H1 (cell line): ENCODE data around the gene SRSF3. TPM values are rescaled to one million over a fixed set of nuclear protein-coding genes. Genes with fewer than 3 reads are reported as not detected.

Source experiments
- CTCF ChIA-PET: fragments of 300-600 bp; sonication (Branson Sonifier 250); formaldehyde crosslinking; loops from one replicate; lab custom pipeline; 2021; ENCODE audit not compliant: partially characterized antibody; lab: Charles Lee
- POLR2A ChIA-PET: fragments of 300-600 bp; sonication (Branson Sonifier 250); formaldehyde crosslinking; loops from one replicate; lab custom pipeline; 2021; ENCODE audit warnings: inconsistent platforms; ENCODE audit not compliant: partially characterized antibody; lab: Charles Lee
- DNase-seq, 2 experiments: peaks; one replicate each; pipeline versions ENCODE4 v3.0.0 to v3.0.0-alpha.2; 2010 to 2022; ENCODE audit warnings: low spot score in 2 of 2, low read depth in 1 of 2, mixed read lengths in 1 of 2
- FAIRE-seq: peaks from 2 replicates; lab custom pipeline; 2011; peaks lifted over from hg19 to GRCh38; lab: Jason Lieb, UNC
- H2AFZ ChIP-seq: 2 replicates; pipeline ENCODE4 v1.8.1; 2012; ENCODE audit warnings: low read length, inconsistent platforms
- H2AK5ac ChIP-seq: 2 replicates; pipeline ENCODE4 v1.6.1; 2013; ENCODE audit warnings: low read depth, low read length
- H2BK120ac ChIP-seq: replicated peaks from 2 replicates; pipeline ENCODE3; 2013; ENCODE audit warnings: low read depth, low read length, inconsistent platforms
- H2BK12ac ChIP-seq: 2 replicates; pipeline ENCODE4 v1.6.1; 2013; ENCODE audit warnings: low read depth, low read length
- H2BK15ac ChIP-seq: 2 replicates; pipeline ENCODE4 v1.6.1; 2013; ENCODE audit warnings: low read length
- H2BK20ac ChIP-seq: 2 replicates; pipeline ENCODE4 v1.6.1; 2013; ENCODE audit warnings: low read length
- H2BK5ac ChIP-seq: 2 replicates; pipeline ENCODE4 v1.6.1; 2013; ENCODE audit warnings: low read depth, low read length
- H3K14ac ChIP-seq: 2 replicates; pipeline ENCODE4 v1.6.1; 2013; ENCODE audit warnings: inconsistent platforms; ENCODE audit not compliant: insufficient read length
- H3K18ac ChIP-seq: 2 replicates; pipeline ENCODE4 v1.6.1; 2013; ENCODE audit warnings: low read length; ENCODE audit errors: extremely low read depth
- H3K23ac ChIP-seq: 2 replicates; pipeline ENCODE4 v1.6.1; 2013; ENCODE audit warnings: inconsistent platforms; ENCODE audit not compliant: insufficient read length
- H3K23me2 ChIP-seq: 2 replicates; pipeline ENCODE4 v1.6.1; 2013; ENCODE audit warnings: low read depth, low read length
- H3K27ac ChIP-seq: 2 replicates; pipeline ENCODE4 v1.6.1; 2011; ENCODE audit warnings: low read depth, low read length, inconsistent platforms
- H3K27me3 ChIP-seq, 4 experiments: replicated peaks in 1 of 4; 1 replicate in 1 of 4; 2 replicates in 3 of 4; pipeline versions ENCODE4 v1.6.1 to v1.8.1; 2011 to 2013; ENCODE audit warnings: low read length in 3 of 4, mild to moderate bottlenecking in 3 of 4, inconsistent platforms in 2 of 4, mixed read lengths in 2 of 4, moderate library complexity in 1 of 4; ENCODE audit not compliant: control insufficient read depth in 3 of 4, insufficient read depth in 3 of 4; ENCODE audit errors: extremely low read depth in 1 of 4
- H3K36me3 ChIP-seq, 4 experiments: 2 replicates each; pipeline versions ENCODE4 v1.6.1 to v1.8.1; 2011 to 2013; ENCODE audit warnings: mild to moderate bottlenecking in 4 of 4, low read length in 3 of 4, moderate library complexity in 2 of 4, control low read depth in 1 of 4, inconsistent platforms in 1 of 4; ENCODE audit not compliant: insufficient read depth in 4 of 4, control insufficient read depth in 2 of 4
- H3K4ac ChIP-seq: replicated peaks from 2 replicates; pipeline ENCODE3; 2013; ENCODE audit warnings: low read length, low read depth, mixed read lengths, inconsistent platforms; ENCODE audit not compliant: insufficient read length
- H3K4me1 ChIP-seq, 4 experiments: replicated peaks in 1 of 4; 1 replicate in 1 of 4; 2 replicates in 3 of 4; pipeline versions ENCODE4 v1.6.1 to v1.8.1; 2011 to 2013; ENCODE audit warnings: low read length in 3 of 4, inconsistent platforms in 2 of 4, mixed read lengths in 1 of 4; ENCODE audit not compliant: insufficient read depth in 4 of 4, control insufficient read depth in 3 of 4
- H3K4me2 ChIP-seq, 2 experiments: 2 replicates each; pipeline versions ENCODE4 v1.6.1 to v1.8.1; 2011 to 2013; ENCODE audit warnings: low read depth in 2 of 2, low read length in 2 of 2, control low read depth in 1 of 2, inconsistent platforms in 1 of 2, mild to moderate bottlenecking in 1 of 2; ENCODE audit not compliant: insufficient read depth in 1 of 2
- H3K4me3 ChIP-seq, 4 experiments: fragments of 200-600, 300-600 bp in 1 of 4; sonication (generic), shearing (Covaris generic), sonication (Bioruptor Twin) in 1 of 4; 2 replicates each; pipeline versions ENCODE4 v1.5.1 to v1.8.1; 2011 to 2016; ENCODE audit warnings: low read length in 4 of 4, low read depth in 3 of 4, control low read depth in 2 of 4, inconsistent platforms in 2 of 4, mild to moderate bottlenecking in 2 of 4, mixed read lengths in 1 of 4, moderate library complexity in 1 of 4; ENCODE audit not compliant: insufficient read depth in 2 of 4; ENCODE audit errors: extremely low read depth in 1 of 4
- H3K56ac ChIP-seq: replicated peaks from 2 replicates; pipeline ENCODE3; 2013; ENCODE audit warnings: low read depth, mild to moderate bottlenecking, mixed read lengths, low read length, inconsistent platforms; ENCODE audit not compliant: insufficient read length
- H3K79me1 ChIP-seq: 2 replicates; pipeline ENCODE4 v1.6.1; 2013; ENCODE audit warnings: low read depth, low read length, control low read depth
- H3K79me2 ChIP-seq, 2 experiments: 2 replicates each; pipeline versions ENCODE4 v1.6.1 to v1.8.1; 2012 to 2013; ENCODE audit warnings: low read length in 2 of 2, mild to moderate bottlenecking in 2 of 2, inconsistent platforms in 1 of 2; ENCODE audit not compliant: insufficient read depth in 2 of 2, control insufficient read depth in 1 of 2
- H3K9ac ChIP-seq, 4 experiments: replicated peaks in 1 of 4; 1 replicate in 1 of 4; 2 replicates in 3 of 4; pipeline versions ENCODE4 v1.6.1 to v1.8.1; 2011 to 2013; ENCODE audit warnings: low read depth in 3 of 4, low read length in 3 of 4, control low read depth in 2 of 4, mild to moderate bottlenecking in 2 of 4, moderate library complexity in 2 of 4, inconsistent platforms in 1 of 4; ENCODE audit errors: extremely low read depth in 1 of 4
- H3K9me3 ChIP-seq, 2 experiments: 2 replicates each; pipeline versions ENCODE4 v1.6.1 to v1.8.1; 2012 to 2013; ENCODE audit warnings: mild to moderate bottlenecking in 2 of 2, moderate library complexity in 2 of 2, control low read depth in 1 of 2, inconsistent platforms in 1 of 2, low read depth in 1 of 2, low read length in 1 of 2, mixed read lengths in 1 of 2; ENCODE audit not compliant: insufficient read depth in 2 of 2
- H4K20me1 ChIP-seq, 2 experiments: replicated peaks in 1 of 2; 2 replicates each; pipeline versions ENCODE3 to v1.8.1; 2011 to 2013; ENCODE audit warnings: inconsistent platforms in 2 of 2, low read length in 2 of 2, mild to moderate bottlenecking in 1 of 2; ENCODE audit not compliant: insufficient read depth in 2 of 2, control insufficient read depth in 1 of 2
- H4K5ac ChIP-seq: 2 replicates; pipeline ENCODE4 v1.6.1; 2013; ENCODE audit warnings: low read length, low read depth, mixed read lengths, inconsistent platforms; ENCODE audit not compliant: insufficient read length
- H4K8ac ChIP-seq: 2 replicates; pipeline ENCODE4 v1.8.0; 2013; ENCODE audit warnings: mild to moderate bottlenecking, moderate library complexity, low read length, inconsistent platforms; ENCODE audit not compliant: insufficient read depth; ENCODE audit errors: extremely low read depth
- H4K91ac ChIP-seq: replicated peaks from 2 replicates; pipeline ENCODE3; 2013; ENCODE audit warnings: low read length, mixed read lengths, inconsistent platforms; ENCODE audit not compliant: insufficient read length
- CHD2 ChIP-seq: IDR thresholded peaks from 2 replicates; pipeline ENCODE4 v1.6.1; 2012; ENCODE audit warnings: low read length, improper control_type of control experiment
- CTBP2 ChIP-seq: IDR thresholded peaks from 2 replicates; pipeline ENCODE4 v1.7.0; 2011; ENCODE audit warnings: borderline replicate concordance, mild to moderate bottlenecking, moderate library complexity, mixed read lengths, low read length; ENCODE audit not compliant: insufficient read depth, insufficient read length
- EGR1 ChIP-seq: IDR thresholded peaks from 2 replicates; pipeline ENCODE4 v1.6.1; 2011; ENCODE audit warnings: low read depth, low read length, borderline replicate concordance
- EP300 ChIP-seq, 2 experiments: IDR thresholded peaks; 1 replicate in 1 of 2; 2 replicates in 1 of 2; pipeline ENCODE4 v1.6.1; 2011 to 2012; ENCODE audit warnings: low read depth in 2 of 2, low read length in 2 of 2, mild to moderate bottlenecking in 2 of 2, borderline replicate concordance in 1 of 2, inconsistent platforms in 1 of 2, moderate library complexity in 1 of 2
- FOSL1 ChIP-seq: IDR thresholded peaks from 2 replicates; pipeline ENCODE4 v1.6.1; 2011; ENCODE audit warnings: mild to moderate bottlenecking, low read depth, low read length, moderate library complexity; ENCODE audit not compliant: insufficient read depth
- JUN ChIP-seq: IDR thresholded peaks from 2 replicates; pipeline ENCODE4 v1.6.1; 2011; ENCODE audit warnings: low read depth, mild to moderate bottlenecking, improper control_type of control experiment, low read length
- KDM1A ChIP-seq: fragments of 200-600, 300-600 bp; sonication (generic); IDR thresholded peaks from 2 replicates; pipeline ENCODE4 v1.7.1; 2016; ENCODE audit warnings: mild to moderate bottlenecking, low read length, borderline replicate concordance
- PHF8 ChIP-seq: fragments of 200-600 bp; sonication (generic); conservative IDR thresholded peaks from 2 replicates; pipeline ENCODE4 v1.7.1; 2012; ENCODE audit warnings: low read depth, mild to moderate bottlenecking, inconsistent platforms, low read length, moderate library complexity
- SAP30 ChIP-seq: fragments of 300-600 bp; sonication (generic); IDR thresholded peaks from 2 replicates; pipeline ENCODE4 v1.7.1; 2012; ENCODE audit warnings: low read length, moderate library complexity, mild to moderate bottlenecking, inconsistent platforms; ENCODE audit not compliant: insufficient read depth, insufficient replicate concordance
- SP2 ChIP-seq: IDR thresholded peaks from 2 replicates; pipeline ENCODE4 v1.6.1; 2012; ENCODE audit warnings: mild to moderate bottlenecking, low read length, inconsistent platforms
- WGBS, 2 experiments: shearing (Covaris generic) in 1 of 2; methylation state at CpG; one replicate each; pipeline versions ENCODE4 v1.1.6 to v1.1.7; 2013 to 2015; ENCODE audit warnings: low lambda C conversion rate in 2 of 2, mixed read lengths in 2 of 2, inconsistent platforms in 1 of 2, low coverage in 1 of 2, missing lambda C conversion rate in 1 of 2; ENCODE audit not compliant: insufficient replicate concordance in 2 of 2, insufficient coverage in 1 of 2, insufficient read length in 1 of 2; ENCODE audit errors: extremely low coverage in 1 of 2, missing lambda C conversion rate in 1 of 2; 5-methylcytosine and 5-hydroxymethylcytosine counted together
- polyA plus RNA-seq, 7 experiments: library from polyadenylated mRNA; depleted of rRNA in 3 of 7; stranded (reverse) in 5 of 7; unstranded in 2 of 7; fragments of >200 nt in 5 of 7; fragments of 200-250 nt in 2 of 7; gene quantifications; 1 replicate in 5 of 7; 2 replicates in 1 of 7; 4 replicates in 1 of 7; pipeline versions ENCODE4 v1.2.1 to v1.2.3, GENCODE V29; 2011 to 2013; ENCODE audit warnings: missing spikeins in 2 of 7, mixed read lengths in 2 of 7
- total RNA-seq: library from RNA; stranded (reverse); fragmentation: NEBNext Ultra II Directional; extraction: Animal tissue kit (Norgen Biotek cat#: 25700); gene quantifications from 2 replicates; pipeline ENCODE4 v1.2.1, GENCODE V29; 2021
- TF ChIP-seq, protein P1 (sequence below): IDR thresholded peaks from 2 replicates; pipeline ENCODE4 v1.6.1; 2012; ENCODE audit warnings: low read length, inconsistent platforms

The SRSF3 gene
- total and polyA plus RNA-seq, 2 of the 8 experiments (the other 6 are each of a cell fraction or from before 2014, with no cell fraction given): 471 to 689 TPM

DNA sequence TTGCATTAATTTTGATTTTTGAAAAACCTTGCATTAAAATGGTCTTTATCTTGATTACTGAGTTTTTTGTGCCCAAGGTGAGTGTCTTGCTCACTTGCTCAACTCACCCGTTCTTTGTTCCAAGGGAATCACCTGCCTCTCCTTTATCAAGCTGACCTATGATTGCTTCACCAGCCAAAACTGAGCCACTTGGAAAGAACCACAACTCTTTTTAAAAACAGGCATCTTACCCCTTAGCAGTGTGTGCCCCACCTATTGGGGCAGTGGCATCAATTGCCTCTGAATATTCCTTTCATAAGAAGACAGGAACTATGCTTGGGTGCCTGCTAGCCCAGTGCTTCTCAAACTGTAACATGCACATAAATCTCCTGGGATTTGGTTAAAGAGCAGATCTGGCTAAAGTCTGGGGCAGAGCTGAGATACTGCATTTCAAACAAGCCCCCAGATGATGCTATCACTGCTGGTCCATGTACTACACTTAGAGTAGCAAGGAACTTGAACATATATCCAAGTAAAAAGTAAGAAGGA lies 43.6 kb upstream of the SRSF3 start:
- Histone ChIP-seq H2AFZ (no peak overlapping the region), H3K4me1 (peaks cover 0 to 9% (median 4%) of the 10 kb centered on the region in 4 experiments; a peak in 4 of 7 replicates), H2BK12ac (no peak overlapping the region), H3K9ac (no peak overlapping the region), H3K4me3 (no peak overlapping the region), H3K23ac (no peak overlapping the region), H3K79me2 (peaks cover 6 to 13% of the 10 kb centered on the region in 2 experiments; a peak in 3 of 4 replicates), H2BK120ac (no peak overlapping the region), H2BK15ac (no peak overlapping the region), H3K4me2 (no peak overlapping the region), H3K9me3 (no peaks in the 10 kb centered on the region), H3K4ac (no peak overlapping the region), H3K18ac (no peak overlapping the region), H3K56ac (no peak overlapping the region), H3K14ac (no peak overlapping the region), H3K23me2 (peaks cover 9% of the 10 kb centered on the region), H4K20me1 (no peaks in the 10 kb centered on the region), H4K8ac (no peak overlapping the region), H3K27ac (no peak overlapping the region), H4K5ac (no peak overlapping the region), H2BK5ac (no peak overlapping the region), H3K36me3 (no peaks in the 10 kb centered on the region), H3K27me3 (no peaks in the 10 kb centered on the region), H3K79me1 (no peaks in the 10 kb centered on the region; the same call in 1 of the 2 replicates), H2AK5ac (no peak overlapping the region), H2BK20ac (no peak overlapping the region), H4K91ac (no peak overlapping the region)
- ChIA-PET CTCF (no interaction called here), POLR2A (interaction anchor here (1.0 kb wide), 1 partner anchor 48 kb away, joined by 5 read pairs; no protein-coding TSS in a partner anchor)
- DNase-seq (no peak), FAIRE-seq (no peak)
- 88% methylated on average over 1 of the region's 1 CpG; no CpG with 5 or more reads in 1 of the 2 experiments for WGBS, 2 experiments
- no peak for TF ChIP-seq PHF8
- TF ChIP-seq, protein P1, sequence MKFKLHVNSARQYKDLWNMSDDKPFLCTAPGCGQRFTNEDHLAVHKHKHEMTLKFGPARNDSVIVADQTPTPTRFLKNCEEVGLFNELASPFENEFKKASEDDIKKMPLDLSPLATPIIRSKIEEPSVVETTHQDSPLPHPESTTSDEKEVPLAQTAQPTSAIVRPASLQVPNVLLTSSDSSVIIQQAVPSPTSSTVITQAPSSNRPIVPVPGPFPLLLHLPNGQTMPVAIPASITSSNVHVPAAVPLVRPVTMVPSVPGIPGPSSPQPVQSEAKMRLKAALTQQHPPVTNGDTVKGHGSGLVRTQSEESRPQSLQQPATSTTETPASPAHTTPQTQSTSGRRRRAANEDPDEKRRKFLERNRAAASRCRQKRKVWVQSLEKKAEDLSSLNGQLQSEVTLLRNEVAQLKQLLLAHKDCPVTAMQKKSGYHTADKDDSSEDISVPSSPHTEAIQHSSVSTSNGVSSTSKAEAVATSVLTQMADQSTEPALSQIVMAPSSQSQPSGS: no peak
- no peak for TF ChIP-seq FOSL1
- TF ChIP-seq SP2: no peak
- no peak for TF ChIP-seq EGR1
- TF ChIP-seq CTBP2: no peak
- no peak for TF ChIP-seq SAP30
- TF ChIP-seq EP300 (IDR thresholded peaks at IDR 0.05; ENCODE audit: borderline replicate concordance in 1 of 2, low read depth in 2 of 2, low read length in 2 of 2): no peak
- no peak for TF ChIP-seq JUN
- TF ChIP-seq CHD2: no peak
- no peak for TF ChIP-seq KDM1A
